WTC11 (cell line): ENCODE results near the gene QDPR.

Experiments used
- ESRRA ChIP-seq: sonication (generic); formaldehyde crosslinking; IDR thresholded peaks from 2 replicates; pipeline ENCODE4 v1.8.1; 2022; ENCODE audit warnings: mild to moderate bottlenecking, missing genetic modification reagents, borderline replicate concordance
- JUN ChIP-seq: sonication (generic); formaldehyde crosslinking; IDR thresholded peaks from 2 replicates; pipeline ENCODE4 v1.8.0; 2023; ENCODE audit warnings: mild to moderate bottlenecking, missing genetic modification reagents
- NR3C1 ChIP-seq: sonication (generic); formaldehyde crosslinking; conservative IDR thresholded peaks from 2 replicates; pipeline ENCODE4 v1.8.1; 2023; ENCODE audit warnings: low read depth, mild to moderate bottlenecking, missing genetic modification reagents
- SP1 ChIP-seq: sonication (generic); formaldehyde crosslinking; conservative IDR thresholded peaks from 2 replicates; pipeline ENCODE4 v1.8.1; 2022; ENCODE audit warnings: missing genetic modification reagents
- ZNF232 ChIP-seq: sonication (generic); formaldehyde crosslinking; IDR thresholded peaks from 2 replicates; pipeline ENCODE4 v1.8.0; 2022; ENCODE audit warnings: mild to moderate bottlenecking, missing genetic modification reagents
- TF ChIP-seq, protein P1 (sequence below): fragments of 200-600 bp; IDR thresholded peaks from 2 replicates; pipeline ENCODE4 v1.8.0; 2022; ENCODE audit warnings: antibody characterized with exemption
- TF ChIP-seq, protein P2 (sequence below): sonication (generic); formaldehyde crosslinking; IDR thresholded peaks from 2 replicates; pipeline ENCODE4 v1.8.0; 2023; ENCODE audit warnings: mild to moderate bottlenecking, missing genetic modification reagents

- TF ChIP-seq ZNF232 (CRISPR knock-in tag) (no peak), ESRRA (no peak), SP1 (CRISPR knock-in tag) (no peak), NR3C1 (CRISPR knock-in tag) (no peak), JUN (CRISPR knock-in tag) (no peak)
- TF ChIP-seq, protein P1, sequence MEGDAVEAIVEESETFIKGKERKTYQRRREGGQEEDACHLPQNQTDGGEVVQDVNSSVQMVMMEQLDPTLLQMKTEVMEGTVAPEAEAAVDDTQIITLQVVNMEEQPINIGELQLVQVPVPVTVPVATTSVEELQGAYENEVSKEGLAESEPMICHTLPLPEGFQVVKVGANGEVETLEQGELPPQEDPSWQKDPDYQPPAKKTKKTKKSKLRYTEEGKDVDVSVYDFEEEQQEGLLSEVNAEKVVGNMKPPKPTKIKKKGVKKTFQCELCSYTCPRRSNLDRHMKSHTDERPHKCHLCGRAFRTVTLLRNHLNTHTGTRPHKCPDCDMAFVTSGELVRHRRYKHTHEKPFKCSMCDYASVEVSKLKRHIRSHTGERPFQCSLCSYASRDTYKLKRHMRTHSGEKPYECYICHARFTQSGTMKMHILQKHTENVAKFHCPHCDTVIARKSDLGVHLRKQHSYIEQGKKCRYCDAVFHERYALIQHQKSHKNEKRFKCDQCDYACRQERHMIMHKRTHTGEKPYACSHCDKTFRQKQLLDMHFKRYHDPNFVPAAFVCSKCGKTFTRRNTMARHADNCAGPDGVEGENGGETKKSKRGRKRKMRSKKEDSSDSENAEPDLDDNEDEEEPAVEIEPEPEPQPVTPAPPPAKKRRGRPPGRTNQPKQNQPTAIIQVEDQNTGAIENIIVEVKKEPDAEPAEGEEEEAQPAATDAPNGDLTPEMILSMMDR: no peak
- TF ChIP-seq, protein P2, sequence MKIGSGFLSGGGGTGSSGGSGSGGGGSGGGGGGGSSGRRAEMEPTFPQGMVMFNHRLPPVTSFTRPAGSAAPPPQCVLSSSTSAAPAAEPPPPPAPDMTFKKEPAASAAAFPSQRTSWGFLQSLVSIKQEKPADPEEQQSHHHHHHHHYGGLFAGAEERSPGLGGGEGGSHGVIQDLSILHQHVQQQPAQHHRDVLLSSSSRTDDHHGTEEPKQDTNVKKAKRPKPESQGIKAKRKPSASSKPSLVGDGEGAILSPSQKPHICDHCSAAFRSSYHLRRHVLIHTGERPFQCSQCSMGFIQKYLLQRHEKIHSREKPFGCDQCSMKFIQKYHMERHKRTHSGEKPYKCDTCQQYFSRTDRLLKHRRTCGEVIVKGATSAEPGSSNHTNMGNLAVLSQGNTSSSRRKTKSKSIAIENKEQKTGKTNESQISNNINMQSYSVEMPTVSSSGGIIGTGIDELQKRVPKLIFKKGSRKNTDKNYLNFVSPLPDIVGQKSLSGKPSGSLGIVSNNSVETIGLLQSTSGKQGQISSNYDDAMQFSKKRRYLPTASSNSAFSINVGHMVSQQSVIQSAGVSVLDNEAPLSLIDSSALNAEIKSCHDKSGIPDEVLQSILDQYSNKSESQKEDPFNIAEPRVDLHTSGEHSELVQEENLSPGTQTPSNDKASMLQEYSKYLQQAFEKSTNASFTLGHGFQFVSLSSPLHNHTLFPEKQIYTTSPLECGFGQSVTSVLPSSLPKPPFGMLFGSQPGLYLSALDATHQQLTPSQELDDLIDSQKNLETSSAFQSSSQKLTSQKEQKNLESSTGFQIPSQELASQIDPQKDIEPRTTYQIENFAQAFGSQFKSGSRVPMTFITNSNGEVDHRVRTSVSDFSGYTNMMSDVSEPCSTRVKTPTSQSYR (CRISPR knock-in tag): no peak
Measured at GRCh38 chr4:17544205-17544604, 32.3 kb upstream of the QDPR start.
